GM12872 (cell line): ENCODE measurements around the gene ZNF451.

Source experiments
- TF ChIP-seq, protein P1 (sequence below): IDR thresholded peaks from 3 replicates; pipeline ENCODE4 v1.5.1; 2011; ENCODE audit warnings: low read depth, mild to moderate bottlenecking, low read length, moderate library complexity; ENCODE audit not compliant: insufficient read depth

Gene ZNF451

DNA sequence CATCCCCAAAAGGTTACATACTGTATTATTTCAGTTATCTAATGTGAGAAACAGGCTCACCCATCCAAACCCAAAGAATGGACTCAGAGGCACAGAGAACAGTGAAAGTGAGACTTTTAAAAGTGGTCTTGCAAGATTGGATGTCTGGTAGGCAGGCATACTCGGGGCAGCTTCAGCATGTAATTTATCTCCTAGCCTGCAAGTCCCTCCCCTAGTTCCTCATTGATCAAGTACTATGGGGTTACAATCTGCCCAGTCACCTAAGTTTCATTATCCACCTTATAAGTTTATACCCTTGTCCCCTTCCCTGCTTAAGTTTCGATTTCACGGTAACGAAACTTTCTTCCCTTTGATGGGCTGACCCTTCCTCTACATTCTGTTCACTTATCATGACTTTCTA is 20.8 kb upstream of the ZNF451 start:
- TF ChIP-seq, protein P1, sequence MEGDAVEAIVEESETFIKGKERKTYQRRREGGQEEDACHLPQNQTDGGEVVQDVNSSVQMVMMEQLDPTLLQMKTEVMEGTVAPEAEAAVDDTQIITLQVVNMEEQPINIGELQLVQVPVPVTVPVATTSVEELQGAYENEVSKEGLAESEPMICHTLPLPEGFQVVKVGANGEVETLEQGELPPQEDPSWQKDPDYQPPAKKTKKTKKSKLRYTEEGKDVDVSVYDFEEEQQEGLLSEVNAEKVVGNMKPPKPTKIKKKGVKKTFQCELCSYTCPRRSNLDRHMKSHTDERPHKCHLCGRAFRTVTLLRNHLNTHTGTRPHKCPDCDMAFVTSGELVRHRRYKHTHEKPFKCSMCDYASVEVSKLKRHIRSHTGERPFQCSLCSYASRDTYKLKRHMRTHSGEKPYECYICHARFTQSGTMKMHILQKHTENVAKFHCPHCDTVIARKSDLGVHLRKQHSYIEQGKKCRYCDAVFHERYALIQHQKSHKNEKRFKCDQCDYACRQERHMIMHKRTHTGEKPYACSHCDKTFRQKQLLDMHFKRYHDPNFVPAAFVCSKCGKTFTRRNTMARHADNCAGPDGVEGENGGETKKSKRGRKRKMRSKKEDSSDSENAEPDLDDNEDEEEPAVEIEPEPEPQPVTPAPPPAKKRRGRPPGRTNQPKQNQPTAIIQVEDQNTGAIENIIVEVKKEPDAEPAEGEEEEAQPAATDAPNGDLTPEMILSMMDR: no peak

DNA sequence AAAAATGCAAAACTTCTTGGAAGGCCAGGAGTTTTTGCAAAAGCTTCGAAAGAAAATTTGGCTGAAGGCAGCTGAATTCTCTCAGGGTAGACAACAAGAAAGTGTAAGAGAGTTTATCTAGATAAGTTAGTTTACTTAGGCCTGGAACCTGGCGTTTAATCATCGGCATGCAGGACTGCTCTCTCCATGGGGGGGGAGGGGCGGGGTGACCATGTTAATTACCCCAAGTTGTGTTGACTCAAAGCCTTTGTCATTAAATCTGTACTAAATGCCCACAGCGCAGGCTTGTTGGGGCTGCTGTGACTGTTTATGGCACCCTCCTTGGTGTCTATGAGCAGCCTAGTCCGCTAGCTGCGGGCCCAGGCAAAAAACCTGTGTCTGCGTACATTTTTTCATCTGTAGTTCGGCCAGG is 20.1 kb upstream of the ZNF451 start:
- TF ChIP-seq, protein P1: no peak

DNA sequence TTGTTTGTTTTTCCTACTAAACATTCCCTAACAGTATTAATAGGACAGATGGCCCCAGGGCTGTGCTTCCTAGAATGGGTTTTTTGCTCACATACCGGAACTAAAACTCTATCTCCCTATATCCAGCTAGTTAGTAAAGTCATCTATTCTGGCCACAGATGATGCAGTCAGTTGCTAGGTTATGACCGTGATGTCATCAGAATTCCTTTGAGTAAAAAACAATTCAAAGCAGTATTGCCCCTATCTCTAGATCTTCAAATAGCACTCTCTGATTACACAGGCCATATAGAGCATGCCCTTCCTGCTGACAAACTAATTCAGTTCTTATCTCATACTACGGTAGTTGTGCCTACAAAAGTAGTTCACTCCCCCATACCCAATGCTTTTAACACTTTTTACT is 17.9 kb upstream of the ZNF451 start:
- TF ChIP-seq, protein P1: no peak

DNA sequence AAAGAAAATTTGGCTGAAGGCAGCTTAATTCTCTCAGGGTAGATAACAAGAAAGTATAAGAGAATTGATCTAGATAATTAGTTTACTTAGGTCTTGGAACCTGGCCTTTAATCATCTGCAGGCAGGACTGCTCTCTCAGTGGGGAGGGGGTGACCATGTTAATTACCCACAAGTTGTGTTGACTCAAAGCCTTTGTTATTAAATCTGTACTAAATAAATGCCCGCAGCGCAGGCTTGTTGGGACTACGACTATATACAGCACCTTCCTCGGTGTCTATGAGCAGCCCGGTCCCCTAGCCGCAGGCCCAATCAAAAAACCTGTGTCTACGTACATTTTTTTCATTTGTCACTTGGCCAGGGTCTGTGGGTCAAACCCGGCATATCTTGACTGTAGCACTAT is 15.6 kb upstream of the ZNF451 start:
- TF ChIP-seq, protein P1: no peak

DNA sequence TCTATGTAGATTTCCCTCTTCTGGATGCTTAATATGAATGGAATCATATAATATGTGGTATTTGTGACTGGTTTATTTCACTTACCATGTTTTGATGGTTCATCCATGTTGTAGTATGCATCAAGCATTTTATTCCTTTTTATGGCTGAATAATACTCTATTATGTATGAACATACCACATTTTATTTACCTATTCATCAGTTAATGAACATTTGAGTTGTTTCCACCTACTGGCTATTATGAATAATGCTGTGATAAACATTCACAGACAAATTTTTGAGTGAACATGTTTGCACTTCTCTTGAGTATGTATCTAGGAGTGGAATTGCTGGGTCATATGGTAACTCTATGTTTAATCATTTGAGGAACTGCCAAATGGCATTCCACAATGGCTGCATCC is 14.9 kb upstream of the ZNF451 start:
- TF ChIP-seq, protein P1: no peak

DNA sequence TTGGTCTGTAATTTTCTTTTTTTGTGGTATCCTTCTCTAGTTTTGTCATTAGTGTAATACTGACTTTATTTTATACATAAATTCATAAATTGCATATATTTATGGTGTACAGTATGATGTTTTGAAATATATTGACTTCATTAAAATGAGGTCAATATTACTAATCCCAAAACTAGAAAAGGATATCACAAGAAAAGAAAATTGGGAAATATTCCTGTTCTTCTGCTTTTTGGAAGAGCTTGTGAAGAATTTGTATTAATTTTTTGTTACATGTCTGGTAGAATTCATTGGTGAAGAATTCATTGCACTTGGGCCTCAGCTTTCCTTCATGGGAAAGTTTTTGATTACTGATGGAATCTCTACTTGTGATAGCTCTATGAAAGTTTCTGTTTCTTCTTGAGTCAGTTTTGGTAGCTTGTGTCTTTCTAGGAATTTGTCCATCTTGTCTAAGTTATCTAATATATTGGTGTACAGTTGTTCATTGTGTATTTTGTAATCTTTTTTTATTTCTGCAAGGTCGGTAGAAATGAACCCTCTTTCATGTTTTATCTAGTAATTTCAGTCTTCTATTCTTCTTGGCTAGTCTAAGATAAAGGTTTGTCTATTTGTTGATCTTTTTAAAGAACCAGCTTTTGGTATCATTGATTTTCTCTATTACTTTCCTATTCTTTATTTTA is 11.3 kb upstream of the ZNF451 start:
- TF ChIP-seq, protein P1: no peak

DNA sequence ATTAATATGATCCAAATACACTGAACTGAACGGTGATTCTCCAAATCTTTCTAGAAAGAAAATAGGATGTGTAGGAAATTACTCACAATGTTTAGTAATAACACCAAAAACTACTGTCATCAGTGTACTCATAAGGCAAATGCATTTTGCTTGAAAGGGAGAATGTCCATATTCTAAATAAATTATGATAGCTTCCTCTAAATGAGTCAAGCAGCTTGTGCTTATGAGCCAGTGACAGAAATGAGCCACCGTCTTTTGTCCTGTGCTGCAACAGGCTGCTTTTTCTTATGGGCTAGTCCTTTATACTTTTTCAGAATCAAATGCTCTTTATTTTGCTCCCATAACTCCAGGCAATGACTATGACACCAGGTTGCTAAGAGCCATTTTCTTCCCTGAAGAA is 4.5 kb upstream of the ZNF451 start:
- TF ChIP-seq, protein P1: no peak
